Measurements from ENCODE around the gene MME. TPM values are rescaled to one million over a fixed set of nuclear protein-coding genes. Genes with fewer than 3 reads are reported as not detected.

MME gene
- total and polyA plus RNA-seq, 10 of the 15 experiments (the other 5 are each of a cell fraction or from before 2014, with no cell fraction given): under 0.01 to 0.23 (median 0.09) TPM; not detected in 3

- TF ChIP-seq EGR1 (IDR thresholded peaks at IDR 0.05; ENCODE audit: borderline replicate concordance in 1 of 2, low read depth in 2 of 2, low read length in 2 of 2) (no peak), CHD2 (IDR thresholded peaks at IDR 0.05; ENCODE audit: borderline replicate concordance, low read depth, low read length) (no peak), TBL1XR1 (IDR thresholded peaks at IDR 0.05; ENCODE audit: low read depth, low read length) (no peak), BRCA1 (IDR thresholded peaks at IDR 0.05; ENCODE audit: low read depth, low read length) (no peak), SIN3A (IDR thresholded peaks at IDR 0.05; ENCODE audit: low read depth, low read length) (no peak), PRDM15 (CRISPR knock-in tag; IDR thresholded peaks at IDR 0.05) (no peak), MTA2 (IDR thresholded peaks at IDR 0.05; ENCODE audit: low read depth) (no peak), CREM (IDR thresholded peaks at IDR 0.05; ENCODE audit: low read depth) (no peak)
Measured at GRCh38 chr3:155089495-155089894, 9.4 kb downstream of the MME start (continued).

DNA sequence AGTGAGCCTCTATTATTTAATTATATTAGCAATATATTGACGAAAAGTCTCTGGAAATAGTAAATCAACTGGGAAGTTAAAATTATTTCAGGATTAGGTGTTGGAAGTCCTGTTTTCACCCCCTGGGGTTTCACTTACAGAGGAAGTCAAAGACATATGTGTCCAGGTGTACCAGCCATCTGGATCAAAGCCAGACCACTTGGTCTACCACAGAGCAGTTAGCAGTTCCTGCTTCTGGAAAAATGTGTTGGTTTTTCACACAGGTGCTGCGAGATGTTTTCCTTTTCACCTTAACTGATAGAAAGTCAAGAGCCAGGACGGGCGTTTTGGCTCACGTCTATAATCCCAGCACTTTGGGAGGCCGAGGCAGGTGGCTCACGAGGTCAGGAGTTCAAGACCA is 13.1 kb downstream of the MME start:
- in situ Hi-C loops (cut with MboI) (no loop called here), intact Hi-C loops (cut with micrococcal nuclease; ENCODE audit: unreplicated experiment) (no loop called here)
- Histone ChIP-seq H3K4me3 (no peak overlapping the region), H3K27me3 (replicated peaks in 1 of 2; ENCODE audit: control insufficient read depth in 2 of 2, insufficient read depth in 2 of 2, low read length in 1 of 2) (no peaks in the 10 kb centered on the region), H3K36me3 (ENCODE audit: control insufficient read depth in 2 of 2, insufficient read depth in 2 of 2, low read length in 1 of 2) (no peaks in the 10 kb centered on the region), H4K20me1 (ENCODE audit: control insufficient read depth, insufficient read depth) (no peaks in the 10 kb centered on the region), H3K27ac (ENCODE audit: control insufficient read depth, insufficient read depth) (no peak overlapping the region), H3K79me2 (ENCODE audit: control insufficient read depth, insufficient read depth, low read length) (no peaks in the 10 kb centered on the region), H3K9me3 (replicated peaks; ENCODE audit: control insufficient read depth, insufficient read depth, low read length) (no peaks in the 10 kb centered on the region), H3K9ac (ENCODE audit: control insufficient read depth, insufficient read depth, low read length) (no peak overlapping the region), H3K4me1 (ENCODE audit: control insufficient read depth, insufficient read depth, low read length) (no peaks in the 10 kb centered on the region), H2AFZ (ENCODE audit: control insufficient read depth, low read depth, low read length) (no peak overlapping the region), H3K4me2 (ENCODE audit: control insufficient read depth, insufficient read depth) (no peak overlapping the region)
- ATAC-seq: no peak
- BruUV-seq (replicated peaks): no TSS peak
- ChIA-PET SMC1A (ENCODE audit: uncharacterized antibody, unreplicated experiment) (interaction anchor here (0.6 to 0.7 kb wide), 3 partner anchors 164 to 1483 kb away, joined by 3 to 7 read pairs (median 4); no protein-coding TSS in a partner anchor), RAD21 (ENCODE audit: unreplicated experiment) (no interaction called here), CTCF (no interaction called here), POLR2A (no interaction called here)
- 0% methylated on average over 7 of the region's 7 CpGs for WGBS (ENCODE audit: insufficient coverage, insufficient replicate concordance, low lambda C conversion rate, missing lambda C conversion rate)
- no peak for FAIRE-seq
- no peak for DNase-seq (ENCODE audit: low read depth, low spot score)
- no peak for TF ChIP-seq STAT3 (IDR thresholded peaks at IDR 0.05; ENCODE audit: low read depth, low read length)
- TF ChIP-seq ZNF274 (IDR thresholded peaks at IDR 0.05; ENCODE audit: insufficient read depth, insufficient read length): no peak
- TF ChIP-seq POLR2AphosphoS5 (IDR thresholded peaks at IDR 0.05; ENCODE audit: low read length): no peak
- no peak for TF ChIP-seq GABPA (IDR thresholded peaks at IDR 0.05; ENCODE audit: low read depth)
- TF ChIP-seq CREB1 (IDR thresholded peaks at IDR 0.05; ENCODE audit: low read depth): no peak
- TF ChIP-seq ZNF207 (IDR thresholded peaks at IDR 0.05; ENCODE audit: borderline replicate concordance): no peak
- TF ChIP-seq, protein P1, sequence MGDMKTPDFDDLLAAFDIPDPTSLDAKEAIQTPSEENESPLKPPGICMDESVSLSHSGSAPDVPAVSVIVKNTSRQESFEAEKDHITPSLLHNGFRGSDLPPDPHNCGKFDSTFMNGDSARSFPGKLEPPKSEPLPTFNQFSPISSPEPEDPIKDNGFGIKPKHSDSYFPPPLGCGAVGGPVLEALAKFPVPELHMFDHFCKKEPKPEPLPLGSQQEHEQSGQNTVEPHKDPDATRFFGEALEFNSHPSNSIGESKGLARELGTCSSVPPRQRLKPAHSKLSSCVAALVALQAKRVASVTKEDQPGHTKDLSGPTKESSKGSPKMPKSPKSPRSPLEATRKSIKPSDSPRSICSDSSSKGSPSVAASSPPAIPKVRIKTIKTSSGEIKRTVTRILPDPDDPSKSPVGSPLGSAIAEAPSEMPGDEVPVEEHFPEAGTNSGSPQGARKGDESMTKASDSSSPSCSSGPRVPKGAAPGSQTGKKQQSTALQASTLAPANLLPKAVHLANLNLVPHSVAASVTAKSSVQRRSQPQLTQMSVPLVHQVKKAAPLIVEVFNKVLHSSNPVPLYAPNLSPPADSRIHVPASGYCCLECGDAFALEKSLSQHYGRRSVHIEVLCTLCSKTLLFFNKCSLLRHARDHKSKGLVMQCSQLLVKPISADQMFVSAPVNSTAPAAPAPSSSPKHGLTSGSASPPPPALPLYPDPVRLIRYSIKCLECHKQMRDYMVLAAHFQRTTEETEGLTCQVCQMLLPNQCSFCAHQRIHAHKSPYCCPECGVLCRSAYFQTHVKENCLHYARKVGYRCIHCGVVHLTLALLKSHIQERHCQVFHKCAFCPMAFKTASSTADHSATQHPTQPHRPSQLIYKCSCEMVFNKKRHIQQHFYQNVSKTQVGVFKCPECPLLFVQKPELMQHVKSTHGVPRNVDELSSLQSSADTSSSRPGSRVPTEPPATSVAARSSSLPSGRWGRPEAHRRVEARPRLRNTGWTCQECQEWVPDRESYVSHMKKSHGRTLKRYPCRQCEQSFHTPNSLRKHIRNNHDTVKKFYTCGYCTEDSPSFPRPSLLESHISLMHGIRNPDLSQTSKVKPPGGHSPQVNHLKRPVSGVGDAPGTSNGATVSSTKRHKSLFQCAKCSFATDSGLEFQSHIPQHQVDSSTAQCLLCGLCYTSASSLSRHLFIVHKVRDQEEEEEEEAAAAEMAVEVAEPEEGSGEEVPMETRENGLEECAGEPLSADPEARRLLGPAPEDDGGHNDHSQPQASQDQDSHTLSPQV (IDR thresholded peaks at IDR 0.05): no peak
- no peak for TF ChIP-seq RFX5 (IDR thresholded peaks at IDR 0.05; ENCODE audit: low read depth, low read length)
- TF ChIP-seq TARDBP (IDR thresholded peaks at IDR 0.05; ENCODE audit: borderline replicate concordance): no peak
- TF ChIP-seq LARP7 (IDR thresholded peaks at IDR 0.05): no peak
- TF ChIP-seq CEBPB (IDR thresholded peaks at IDR 0.05; ENCODE audit: borderline replicate concordance in 1 of 2, low read depth in 2 of 2, low read length in 2 of 2): no peak
- no peak for TF ChIP-seq MTA2 (IDR thresholded peaks at IDR 0.05; ENCODE audit: low read depth)

All from GM12878 (cell line).